Psoas muscle (tissue), 8 donors: Measurements from ENCODE around the gene SH3RF3. TPM values are rescaled to one million over a fixed set of nuclear protein-coding genes. Genes with fewer than 3 reads are reported as not detected.

Experiments
- ATAC-seq, 4 donors: fragments of 200-7000 bp; cut with Tn5 transposase; one replicate each; pipeline ENCODE4 v1.9.1; 2020; ENCODE audit warnings: moderate library complexity in 3 of 4, mild to moderate bottlenecking in 2 of 4
- DNase-seq, 2 donors: peaks; one replicate each; pipeline ENCODE4 v3.0.0-alpha.2; 2020
- H3K27ac ChIP-seq: fragments of 200-600 bp; one replicate; pipeline ENCODE4 v1.8.0; 2022
- H3K27me3 ChIP-seq, 3 donors: fragments of 200-600 bp in 1 of 3; one replicate each; pipeline versions ENCODE4 v1.6.1 to v1.8.0; 2013 to 2022; ENCODE audit warnings: low read length in 2 of 3, mild to moderate bottlenecking in 2 of 3, moderate library complexity in 1 of 3; ENCODE audit not compliant: insufficient read depth in 3 of 3
- H3K36me3 ChIP-seq, 2 donors: fragments of 200-600 bp in 1 of 2; one replicate each; pipeline versions ENCODE4 v1.6.1 to v1.8.0; 2013 to 2022; ENCODE audit warnings: low read depth in 1 of 2, mild to moderate bottlenecking in 1 of 2, moderate library complexity in 1 of 2; ENCODE audit not compliant: insufficient read depth in 1 of 2
- H3K4me1 ChIP-seq: fragments of 200-600 bp; one replicate; pipeline ENCODE4 v1.8.0; 2022
- H3K4me3 ChIP-seq: fragments of 200-600 bp; one replicate; pipeline ENCODE4 v1.8.0; 2022; ENCODE audit warnings: mild to moderate bottlenecking
- H3K9me3 ChIP-seq: fragments of 200-600 bp; one replicate; pipeline ENCODE4 v1.8.0; 2022
- CTCF ChIP-seq: fragments of 200-600 bp; IDR thresholded peaks from one replicate; pipeline ENCODE4 v1.8.0; 2022; ENCODE audit warnings: antibody characterized with exemption
- WGBS, 3 donors: extraction: QIAGEN DNeasy Blood & Tissue Kit; methylation state at CpG; one replicate each; pipeline versions ENCODE4 v1.1.6 to v1.1.7; 2013; 5-methylcytosine and 5-hydroxymethylcytosine counted together
- intact Hi-C, 2 donors: fragments of 100-400 bp; cut with DNase I; formaldehyde crosslinking; loops; one replicate each; pipeline versions ENCODE4 v1.11.0 to v1.14.2; 2022
- polyA plus RNA-seq, 3 donors: library from polyadenylated mRNA; stranded (reverse); fragments of 200-250 nt; gene quantifications; one replicate each; pipeline ENCODE4 v1.2.3, GENCODE V29; 2013
- total RNA-seq, 4 donors: library from RNA; stranded (reverse); fragmentation: NEBNext Ultra II Directional in 2 of 4; extraction: Animal tissue kit (Norgen Biotek cat#: 25700) in 2 of 4; gene quantifications; one replicate each; pipeline versions ENCODE4 v1.2.1 to v1.2.4, GENCODE V29; 2021 to 2023
- donor health status: healthy with polysubstance abuse.
- donor health status: DM: no; HTN: no; CAD: no; lungs with moderate emphysema.
- donor health status: Bipolar disorder and iron deficiency.
- donor health status: healthy.
- donor health status: DM: yes; HTN: yes; CAD: no.
- donor health status: DM: no; HTN: no; CAD: no.
- donor health status: DM: no; HTN: no; CAD: no.
- donor health status: DM: yes; HTN: yes; CAD: no.

SH3RF3 gene
- total and polyA plus RNA-seq, 7 donors, result 4.6 to 27.0 (median 9.0) TPM

- WGBS, 3 donors, result 88 to 93% (median 89%) methylated on average over 11 of the region's 11 CpGs
- intact Hi-C loops, result no loop called here
Measured at GRCh38 chr2:109214651-109215371, 85.8 kb downstream of the SH3RF3 start.

DNA sequence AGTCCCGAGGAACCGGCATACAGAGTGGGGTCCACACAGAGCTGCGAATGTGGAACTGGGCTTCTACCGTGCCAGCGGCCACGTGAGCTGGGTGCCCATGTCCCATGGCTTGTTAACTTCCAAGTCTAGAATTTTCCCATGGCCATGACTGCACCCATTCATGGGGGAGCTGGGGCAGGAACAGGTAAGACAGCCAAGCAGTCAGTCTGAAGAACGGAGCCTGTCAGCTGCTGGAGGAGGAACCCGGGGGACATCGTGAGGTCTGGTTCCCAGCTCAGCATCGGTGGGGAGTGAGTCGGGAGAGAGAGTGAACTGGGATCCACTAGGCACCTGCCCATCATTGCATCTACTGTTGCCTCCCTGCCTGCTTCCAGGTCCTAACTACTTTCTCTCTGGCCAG lies 86.9 kb downstream of the SH3RF3 start:
- peaks cover 47% of the 10 kb centered on the region for H3K4me1 ChIP-seq
- DNase-seq, result no peak
- no peak for ATAC-seq
- intact Hi-C loops, result no loop called here
- no peaks in the 10 kb centered on the region for H3K36me3 ChIP-seq
- H3K4me3 ChIP-seq, result no peak overlapping the region
- WGBS, 3 donors, result 96 to 97% (median 96%) methylated on average over 11 of the region's 11 CpGs
- TF ChIP-seq CTCF, result no peak
- no peaks in the 10 kb centered on the region for H3K27me3 ChIP-seq
- H3K9me3 ChIP-seq, result no peaks in the 10 kb centered on the region
- no peak overlapping the region for H3K27ac ChIP-seq

More at GRCh38 chr2:109214651-109215371, 85.8 kb downstream of the SH3RF3 start:
- ATAC-seq (peak in 1 of 4 donors; percentile 9), DNase-seq (no peak)
- no peaks in the 10 kb centered on the region for H3K9me3 ChIP-seq
- peak overlapping the region; percentile 68 for H3K27ac ChIP-seq
- TF ChIP-seq CTCF, result no peak
- H3K4me3 ChIP-seq, result no peak overlapping the region
- H3K27me3 ChIP-seq, result no peaks in the 10 kb centered on the region
- H3K4me1 ChIP-seq, result peaks cover 58% of the 10 kb centered on the region
- H3K36me3 ChIP-seq, result no peaks in the 10 kb centered on the region

- Histone ChIP-seq H3K4me1 (peaks cover 48% of the 10 kb centered on the region), H3K27me3 (no peaks in the 10 kb centered on the region), H3K36me3 (no peaks in the 10 kb centered on the region), H3K9me3 (no peaks in the 10 kb centered on the region), H3K27ac (no peak overlapping the region), H3K4me3 (no peak overlapping the region)
- ATAC-seq, result no peak
- WGBS, 3 donors, result 85 to 94% (median 89%) methylated on average over 6 of the region's 6 CpGs
- no peak for TF ChIP-seq CTCF
- intact Hi-C loops, result no loop called here
- no peak for DNase-seq
Measured at GRCh38 chr2:109216332-109216731, 87.3 kb downstream of the SH3RF3 start.

DNA sequence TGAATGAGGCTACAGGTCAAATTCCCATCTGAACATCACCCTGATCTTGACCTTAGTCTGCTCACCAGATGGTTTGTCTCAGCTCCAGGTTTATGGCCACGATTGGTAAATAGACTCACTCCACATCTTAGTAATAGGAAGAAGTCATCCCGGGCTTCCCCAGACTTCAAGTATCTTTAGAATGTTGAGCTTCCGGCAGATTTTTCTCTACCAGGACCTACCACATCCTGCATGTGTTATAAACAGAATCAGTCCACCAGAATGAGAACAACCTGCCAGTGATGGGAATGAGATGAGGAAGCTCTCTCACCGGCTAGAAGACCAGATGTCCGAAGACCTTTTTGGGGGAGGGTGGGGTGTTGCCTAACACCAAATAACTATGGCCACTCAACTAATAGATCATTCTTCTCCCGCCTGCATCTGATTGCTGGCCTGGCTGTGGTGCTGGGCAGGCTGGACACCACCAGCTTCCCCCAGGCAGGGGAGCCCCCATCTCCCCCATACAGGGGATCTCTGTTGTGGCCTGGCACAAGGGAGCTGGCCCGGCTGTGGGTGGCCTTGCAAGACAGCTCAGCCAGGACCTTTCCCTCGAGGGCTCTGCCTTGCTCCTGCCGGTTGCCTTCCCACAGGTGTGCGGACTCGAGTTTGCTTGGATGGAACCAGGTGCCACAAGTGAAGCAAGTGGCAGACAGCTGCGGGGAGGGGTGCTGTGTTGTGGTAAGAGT lies 88.5 kb downstream of the SH3RF3 start:
- peak overlapping the region; percentile 43 for H3K27ac ChIP-seq
- H3K4me1 ChIP-seq, result peaks cover 45% of the 10 kb centered on the region
- H3K4me3 ChIP-seq, result no peak overlapping the region
- 63 to 73% (median 63%) methylated on average over 12 of the region's 12 CpGs for WGBS, 3 donors
- no peak for ATAC-seq
- no peak for TF ChIP-seq CTCF
- no peaks in the 10 kb centered on the region for H3K9me3 ChIP-seq
- intact Hi-C loops, result no loop called here
- no peaks in the 10 kb centered on the region for H3K27me3 ChIP-seq
- H3K36me3 ChIP-seq, result no peaks in the 10 kb centered on the region
- no peak for DNase-seq
